SK-N-SH (cell line): ENCODE data around the gene RNF214. TPM values are rescaled to one million over a fixed set of nuclear protein-coding genes. Genes with fewer than 3 reads are reported as not detected.
A peak's percentile ranks its signal among the peaks of the same experiment; 100 is the strongest.

Experiments
- CTCF ChIA-PET: fragments of 300-600, 350-600 bp; formaldehyde crosslinking; extraction: SDS; loops from one replicate; lab custom pipeline; 2021; lab: Yijun Ruan, JAX
- POLR2A ChIA-PET: fragments of 350-600 bp; sonication (Branson Sonifier 250); formaldehyde crosslinking; extraction: SDS; loops from one replicate; lab custom pipeline; 2020; ENCODE audit warnings: antibody characterized with exemption, inconsistent platforms; lab: Yijun Ruan, JAX
- DNase-seq: peaks from one replicate; pipeline ENCODE4 v3.0.0; 2012
- H2AFZ ChIP-seq: fragments of 200-600 bp; sonication (generic); 2 replicates; pipeline ENCODE4 v1.8.1; 2016; ENCODE audit warnings: antibody characterized with exemption, mild to moderate bottlenecking, low read depth
- H3F3A ChIP-seq: fragments of 200-600 bp; sonication (generic); replicated peaks from 2 replicates; pipeline ENCODE3; 2016; ENCODE audit warnings: antibody characterized with exemption, mild to moderate bottlenecking; ENCODE audit not compliant: insufficient read depth
- H3K27ac ChIP-seq, 2 experiments: fragments of 200-500 bp in 1 of 2; fragments of 200-600 bp in 1 of 2; sonication (Bioruptor generic) in 1 of 2; sonication (generic), shearing (Covaris generic) in 1 of 2; 2 replicates each; pipeline versions ENCODE4 v1.5.1 to v1.6.1; 2014 to 2016; ENCODE audit warnings: low read depth in 2 of 2, inconsistent platforms in 1 of 2, low read length in 1 of 2, mild to moderate bottlenecking in 1 of 2, mixed read lengths in 1 of 2
- H3K27me3 ChIP-seq: fragments of 200-600 bp; sonication (generic), shearing (Covaris generic); 2 replicates; pipeline ENCODE4 v1.6.1; 2016; ENCODE audit warnings: mixed run types; ENCODE audit not compliant: insufficient read depth
- H3K36me3 ChIP-seq, 2 experiments: fragments of 200-500 bp in 1 of 2; fragments of 200-600 bp in 1 of 2; sonication (Bioruptor generic) in 1 of 2; sonication (generic) in 1 of 2; replicated peaks in 1 of 2; 2 replicates each; pipeline versions ENCODE3 to v1.5.1; 2014 to 2016; ENCODE audit warnings: low read length in 1 of 2, mild to moderate bottlenecking in 1 of 2; ENCODE audit not compliant: insufficient read depth in 2 of 2, control insufficient read depth in 1 of 2
- H3K4me1 ChIP-seq, 2 experiments: fragments of 200-500 bp in 1 of 2; fragments of 200-600 bp in 1 of 2; sonication (Bioruptor generic) in 1 of 2; sonication (generic), shearing (Covaris generic) in 1 of 2; 2 replicates each; pipeline versions ENCODE4 v1.5.1 to v1.6.1; 2014 to 2016; ENCODE audit warnings: low read depth in 1 of 2, low read length in 1 of 2, mixed run types in 1 of 2; ENCODE audit not compliant: insufficient read depth in 2 of 2, control insufficient read depth in 1 of 2
- H3K4me2 ChIP-seq: fragments of 200-600 bp; sonication (generic), shearing (Covaris generic); 2 replicates; pipeline ENCODE4 v1.6.1; 2017; ENCODE audit warnings: mixed run types
- H3K4me3 ChIP-seq, 2 experiments: fragments of 200-500 bp in 1 of 2; fragments of 200-600 bp in 1 of 2; sonication (Bioruptor generic) in 1 of 2; sonication (generic), shearing (Covaris generic) in 1 of 2; 2 replicates each; pipeline versions ENCODE4 v1.5.1 to v1.8.1; 2014 to 2016; ENCODE audit warnings: low read depth in 2 of 2, inconsistent platforms in 1 of 2, low read length in 1 of 2, mild to moderate bottlenecking in 1 of 2, mixed read lengths in 1 of 2, moderate library complexity in 1 of 2
- H3K79me2 ChIP-seq: fragments of 200-600 bp; sonication (generic); 2 replicates; pipeline ENCODE4 v1.8.1; 2017; ENCODE audit warnings: mild to moderate bottlenecking; ENCODE audit not compliant: insufficient read depth
- H3K9ac ChIP-seq: fragments of 200-600 bp; sonication (generic); 2 replicates; pipeline ENCODE4 v1.6.1; 2017; ENCODE audit warnings: mixed run types
- H3K9me2 ChIP-seq: fragments of 200-600 bp; sonication (generic); 2 replicates; pipeline ENCODE4 v1.6.1; 2017; ENCODE audit warnings: mixed run types
- H3K9me3 ChIP-seq: fragments of 200-600 bp; sonication (generic); 2 replicates; pipeline ENCODE4 v1.6.1; 2017; ENCODE audit warnings: mixed run types, mild to moderate bottlenecking, moderate library complexity
- H4K20me1 ChIP-seq: fragments of 200-600 bp; sonication (generic); 2 replicates; pipeline ENCODE4 v1.6.1; 2017; ENCODE audit warnings: mild to moderate bottlenecking, mixed run types; ENCODE audit not compliant: insufficient read depth
- EP300 ChIP-seq, 2 experiments: IDR thresholded peaks; 2 replicates each; pipeline versions ENCODE4 v1.4.0 to v1.6.1; 2012; ENCODE audit warnings: borderline replicate concordance in 1 of 2, low read depth in 1 of 2, low read length in 1 of 2
- GABPA ChIP-seq: IDR thresholded peaks from 2 replicates; pipeline ENCODE4 v1.4.0; 2012; ENCODE audit warnings: low read depth, mild to moderate bottlenecking
- GATA2 ChIP-seq: sonication (generic); formaldehyde crosslinking; IDR thresholded peaks from 2 replicates; pipeline ENCODE4 v1.5.0; 2020; ENCODE audit warnings: mild to moderate bottlenecking, missing genetic modification reagents
- MXI1 ChIP-seq: IDR thresholded peaks from 2 replicates; pipeline ENCODE4 v1.6.1; 2012; ENCODE audit warnings: mild to moderate bottlenecking, low read depth, low read length, improper control_type of control experiment
- NFIC ChIP-seq: IDR thresholded peaks from 2 replicates; pipeline ENCODE4 v1.4.0; 2012; ENCODE audit warnings: borderline replicate concordance
- RFX5 ChIP-seq: IDR thresholded peaks from 2 replicates; pipeline ENCODE4 v1.6.1; 2012; ENCODE audit warnings: mild to moderate bottlenecking, improper control_type of control experiment, low read length
- WGBS: methylation state at CpG from one replicate; pipeline ENCODE4 v1.1.6; 2017; ENCODE audit warnings: low lambda C conversion rate; 5-methylcytosine and 5-hydroxymethylcytosine counted together
- polyA plus RNA-seq, 3 experiments: library from polyadenylated mRNA; depleted of rRNA; stranded (reverse); fragments of >200 nt; gene quantifications; 2 replicates each; pipeline ENCODE4 v1.2.3, GENCODE V29; 2012
- TF ChIP-seq, protein P1 (sequence below): fragments of 150-350 bp; IDR thresholded peaks from 2 replicates; pipeline ENCODE4 v1.6.1; 2017; ENCODE audit warnings: antibody characterized with exemption, low read length, low read depth, borderline replicate concordance
- TF ChIP-seq, protein P2 (sequence below): IDR thresholded peaks from 2 replicates; pipeline ENCODE4 v1.4.0; 2012; ENCODE audit warnings: low read depth

The RNF214 gene
- polyA plus RNA-seq, 1 of the 3 experiments (the other 2 are of a cell fraction) = 15.4 TPM

- no peak for DNase-seq
- Histone ChIP-seq H3F3A (peaks cover 15% of the 10 kb centered on the region), H3K79me2 (peaks cover 63% of the 10 kb centered on the region), H3K36me3 (peaks cover 7 to 40% of the 10 kb centered on the region in 2 experiments), H4K20me1 (peaks cover 3% of the 10 kb centered on the region; the same call in 1 of the 2 replicates), H3K9me3 (no peaks in the 10 kb centered on the region), H3K9me2 (no peaks in the 10 kb centered on the region)
- CTCF ChIA-PET = interaction anchor here (0.6 to 3.0 kb wide), 17 partner anchors 10 to 440 kb away, joined by 3 to 21 read pairs (median 3); partner anchors contain the start of genes APOA5, BACE1-AS, PAFAH1B2 and SIDT2
- TF ChIP-seq RFX5 = no peak
- no peak for TF ChIP-seq MXI1
- TF ChIP-seq, all 33 proteins: peak for 0
- peak overlapping the region; percentile 83 to 93; a peak in 3 of 4 replicates for H3K27ac ChIP-seq
- H3K27me3 ChIP-seq = no peaks in the 10 kb centered on the region
- POLR2A ChIA-PET = interaction anchor here (0.9 to 1.2 kb wide), 3 partner anchors 9 to 96 kb away, joined by 3 to 4 read pairs (median 3); partner anchors contain the start of gene CEP164
- peak overlapping the region; percentile 87 for H3K9ac ChIP-seq
- WGBS = 1% methylated on average over 13 of the region's 14 CpGs
- peaks cover 9 to 22% of the 10 kb centered on the region in 2 experiments; a peak in 3 of 4 replicates for H3K4me1 ChIP-seq
- H3K4me2 ChIP-seq = peak overlapping the region; percentile 96
- peak overlapping the region; percentile 100; the same call in 1 of the 2 replicates for H2AFZ ChIP-seq
- H3K4me3 ChIP-seq = peak overlapping the region; percentile 78 to 99
These were observed 1.3 kb upstream of the RNF214 start for GRCh38 chr11:117230999-117231841.

- ChIA-PET POLR2A (interaction anchor here (0.9 to 1.2 kb wide), 4 partner anchors 9 to 96 kb away, joined by 3 to 4 read pairs (median 4); partner anchors contain the start of gene CEP164), CTCF (interaction anchor here (0.6 to 3.0 kb wide), 19 partner anchors 10 to 440 kb away, joined by 3 to 21 read pairs (median 3); partner anchors contain the start of genes APOA5, BACE1-AS, PAFAH1B2 and SIDT2)
- H3K4me2 ChIP-seq = peak within 1 kb of the TSS; percentile 98
- peak within 1 kb of the TSS; percentile 83 to 93 for H3K27ac ChIP-seq
- TF ChIP-seq, protein P1, sequence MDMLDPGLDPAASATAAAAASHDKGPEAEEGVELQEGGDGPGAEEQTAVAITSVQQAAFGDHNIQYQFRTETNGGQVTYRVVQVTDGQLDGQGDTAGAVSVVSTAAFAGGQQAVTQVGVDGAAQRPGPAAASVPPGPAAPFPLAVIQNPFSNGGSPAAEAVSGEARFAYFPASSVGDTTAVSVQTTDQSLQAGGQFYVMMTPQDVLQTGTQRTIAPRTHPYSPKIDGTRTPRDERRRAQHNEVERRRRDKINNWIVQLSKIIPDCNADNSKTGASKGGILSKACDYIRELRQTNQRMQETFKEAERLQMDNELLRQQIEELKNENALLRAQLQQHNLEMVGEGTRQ = no peak
- TF ChIP-seq, protein P2, sequence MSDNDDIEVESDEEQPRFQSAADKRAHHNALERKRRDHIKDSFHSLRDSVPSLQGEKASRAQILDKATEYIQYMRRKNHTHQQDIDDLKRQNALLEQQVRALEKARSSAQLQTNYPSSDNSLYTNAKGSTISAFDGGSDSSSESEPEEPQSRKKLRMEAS = 0 out of 2 replicates have a peak, but pooled peaks have one; percentile 28
- peak; percentile 78 for TF ChIP-seq MXI1
- TF ChIP-seq EP300 (IDR thresholded peaks at IDR 0.05; ENCODE audit: borderline replicate concordance in 1 of 2, low read depth in 1 of 2, low read length in 1 of 2) = no peak
- peak; percentile 76 for TF ChIP-seq GABPA
- TF ChIP-seq NFIC = no peak
- no peak for TF ChIP-seq GATA2 (CRISPR knock-in tag)
- H4K20me1 ChIP-seq = peaks cover 3% of the 10 kb centered on the region; the same call in 1 of the 2 replicates
- H3K9me3 ChIP-seq = no peaks in the 10 kb centered on the region
- peak within 1 kb of the TSS; percentile 96 to 99 for H3K4me3 ChIP-seq
- H3K4me1 ChIP-seq = peaks cover 9 to 22% of the 10 kb centered on the region in 2 experiments; a peak in 3 of 4 replicates
- H3K9ac ChIP-seq = peak within 1 kb of the TSS; percentile 87
- no peak for DNase-seq
- WGBS = 0% methylated on average over 1 of the region's 13 CpGs
- H3K9me2 ChIP-seq = no peaks in the 10 kb centered on the region
- H3F3A ChIP-seq = peaks cover 15% of the 10 kb centered on the region
- peak within 1 kb of the TSS; percentile 100 for H2AFZ ChIP-seq
- H3K79me2 ChIP-seq = peaks cover 68% of the 10 kb centered on the region
- no peaks in the 10 kb centered on the region for H3K27me3 ChIP-seq
- peaks cover 11 to 37% of the 10 kb centered on the region in 2 experiments for H3K36me3 ChIP-seq
These were observed 704 bp upstream of the RNF214 start, which contains the start of gene PCSK7 for GRCh38 chr11:117231842-117232091. PCSK7 (minus strand) TSS chr11:117232073; CDS start chr11:117229844, 2,229 bp downstream.
